GM18870 (cell line): Measurements from ENCODE around the gene ZNF521.
A peak's percentile ranks its signal among the peaks of the same experiment; 100 is the strongest.

Experiments used
- ATAC-seq: cut with Tn5 transposase; IDR thresholded peaks from one replicate; pipeline ENCODE4 v1.9.1; 2021; ENCODE audit warnings: moderate library complexity; ENCODE audit not compliant: unreplicated experiment

The ZNF521 gene

GRCh38 chr18:25351777-25352628 is at the start of gene ZNF521:
TSS of gene ZNF521 (minus strand) at chr18:25352166. CDS start at chr18:25350946, 1,220 bp downstream.
- no peak for ATAC-seq

DNA sequence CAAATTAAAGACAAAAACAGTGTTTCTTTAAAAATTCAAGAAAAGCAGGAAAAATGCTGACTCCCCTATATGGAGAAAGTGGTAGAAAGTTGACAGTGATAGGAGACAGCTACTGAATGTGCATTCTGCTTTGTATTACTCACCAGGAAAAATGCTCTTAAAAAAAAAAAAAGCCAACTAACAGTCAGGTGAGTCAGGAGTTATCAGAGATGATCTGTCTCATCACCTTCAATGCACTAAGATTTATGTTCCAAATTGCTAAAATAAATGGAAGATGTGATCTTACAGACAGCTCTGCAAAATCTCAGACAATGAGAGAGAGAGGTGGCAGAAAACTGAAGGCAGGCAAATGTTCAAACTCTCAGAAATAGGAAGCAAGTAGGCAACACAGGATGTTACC is 47.6 kb upstream of the ZNF521 start:
- ATAC-seq = no peak

- no peak for ATAC-seq
Measured at GRCh38 chr18:25392192-25392591, 40.2 kb upstream of the ZNF521 start.

- no peak for ATAC-seq
Measured at GRCh38 chr18:25373432-25374179, 21.6 kb upstream of the ZNF521 start.

DNA sequence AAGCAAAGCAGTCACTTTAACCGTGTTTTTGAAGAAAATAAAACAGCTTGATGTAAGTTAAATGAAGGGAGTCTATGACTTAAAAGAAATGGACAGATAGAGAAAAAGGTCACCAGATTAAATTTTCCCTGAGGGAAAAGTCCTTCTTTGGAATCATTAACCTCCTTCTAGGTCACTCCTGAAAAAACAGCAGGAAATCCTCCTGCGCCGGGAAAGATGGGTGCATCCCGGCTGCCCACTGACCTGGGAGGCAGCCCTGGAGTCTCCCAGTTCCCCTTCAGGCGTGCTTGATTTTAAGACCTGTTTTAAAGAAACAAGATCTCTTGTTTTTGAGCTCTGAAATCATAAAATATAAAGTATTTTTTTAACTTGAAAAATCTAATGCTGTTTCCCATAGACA is 18.4 kb upstream of the ZNF521 start:
- ATAC-seq = no peak

DNA sequence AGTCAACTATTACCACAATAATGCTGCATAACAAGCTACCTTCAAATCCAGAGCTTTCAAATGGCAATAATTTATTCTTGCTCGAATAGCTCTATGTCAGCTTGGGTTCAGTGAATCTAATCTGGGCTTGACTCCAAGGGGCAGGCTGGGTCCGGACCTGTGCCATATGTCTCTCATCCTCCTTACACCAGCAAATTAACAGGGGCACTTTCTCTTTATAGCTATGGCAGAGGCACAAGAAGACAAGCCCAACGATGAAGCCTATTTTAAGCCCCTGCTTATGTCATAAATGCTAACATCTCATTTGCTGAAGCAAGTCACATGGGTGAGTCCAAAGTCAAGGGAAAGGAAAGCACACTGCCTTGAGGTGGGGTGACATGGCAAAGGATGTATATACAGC is 13.3 kb upstream of the ZNF521 start:
- no peak for ATAC-seq

- no peak for ATAC-seq
Measured at GRCh38 chr18:25364732-25365131, 12.8 kb upstream of the ZNF521 start.

GRCh38 chr18:25360301-25360899 is 8.4 kb upstream of the ZNF521 start:
- ATAC-seq = no peak

GRCh38 chr18:25353080-25353479 is 1.1 kb upstream of the ZNF521 start:
- no peak for ATAC-seq

GRCh38 chr18:25352629-25353005 is 651 bp upstream of the ZNF521 start:
- no peak for ATAC-seq

GRCh38 chr18:25351280-25351775 is 638 bp downstream of the ZNF521 start:
- no peak for ATAC-seq

- ATAC-seq = peak; percentile 42
Measured at GRCh38 chr18:25350489-25351251, 1.3 kb downstream of the ZNF521 start.

GRCh38 chr18:25349926-25350487 is 2.0 kb downstream of the ZNF521 start:
- no peak for ATAC-seq

- ATAC-seq = no peak
Measured at GRCh38 chr18:25349131-25349925, 2.6 kb downstream of the ZNF521 start.

DNA sequence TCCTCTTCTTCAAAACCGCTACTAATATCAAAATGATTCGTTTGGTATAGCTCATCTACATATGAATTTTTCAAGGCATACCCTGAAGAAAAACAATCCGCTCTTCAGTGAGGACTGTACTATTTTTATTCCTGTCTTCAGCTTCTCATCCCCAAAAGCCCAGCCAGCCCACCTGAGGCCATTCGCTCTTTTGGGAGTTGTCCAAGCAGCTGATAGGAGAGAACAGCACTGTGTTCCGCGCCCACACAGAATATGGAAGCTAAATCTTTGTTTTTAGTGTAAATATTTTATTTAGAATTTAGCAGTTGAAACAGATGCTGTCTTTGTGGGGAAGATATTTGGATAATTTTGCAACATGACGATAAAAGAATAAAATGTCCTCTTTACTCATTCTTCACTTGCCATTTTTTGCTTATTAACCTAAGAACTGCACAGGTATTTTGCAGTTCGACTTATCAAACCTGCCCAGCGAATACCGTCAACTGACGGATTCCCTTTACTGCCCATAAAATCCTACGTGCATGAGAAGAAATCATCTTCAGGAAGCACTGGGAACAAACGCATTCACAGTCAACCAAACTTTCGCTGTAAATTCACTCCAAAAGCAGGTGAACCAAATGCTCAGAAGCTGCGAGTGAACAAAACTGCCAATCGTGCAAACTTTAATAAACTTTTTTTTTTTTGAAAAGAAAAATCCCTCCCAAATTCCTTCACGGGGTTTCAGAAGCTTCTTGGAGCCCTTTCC is 3.4 kb downstream of the ZNF521 start:
- no peak for ATAC-seq

- no peak for ATAC-seq
Measured at GRCh38 chr18:25346561-25346960, 5.4 kb downstream of the ZNF521 start.

DNA sequence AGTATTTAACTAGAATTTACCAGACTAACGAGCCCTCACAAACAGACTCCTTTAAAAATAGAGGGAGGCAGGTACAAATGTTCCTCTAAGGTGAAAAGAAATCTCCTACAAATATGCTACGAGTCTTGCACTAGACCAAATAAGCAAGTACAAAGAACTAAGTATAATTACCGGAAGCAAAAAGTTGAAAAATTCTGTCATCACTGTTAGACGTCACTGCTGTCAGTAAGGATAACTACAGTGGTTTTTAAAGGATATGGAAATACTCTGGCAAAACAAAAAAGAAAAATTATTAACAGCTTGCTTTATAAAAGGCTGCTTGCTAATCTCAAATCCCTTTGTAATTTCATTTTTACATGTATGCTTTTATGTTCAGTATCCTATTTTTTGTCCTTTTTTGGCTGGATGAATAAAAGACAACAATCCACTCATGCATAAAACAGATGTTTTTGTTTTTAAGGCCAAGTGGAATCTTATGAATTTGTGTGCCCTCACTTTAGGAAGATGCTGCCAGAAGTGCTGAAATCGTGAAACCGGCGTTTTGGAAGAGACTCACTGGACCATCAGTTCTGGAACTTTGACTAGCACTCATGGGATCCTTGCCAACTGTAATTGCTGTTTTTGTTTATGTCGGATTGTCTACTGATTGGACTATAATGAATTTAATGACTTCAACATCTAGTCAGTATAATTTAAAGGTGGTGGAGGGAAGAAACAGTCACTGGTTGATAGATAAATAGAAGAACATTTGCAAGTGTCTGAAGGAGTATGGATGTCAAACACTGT is 6.7 kb downstream of the ZNF521 start:
- ATAC-seq = no peak

DNA sequence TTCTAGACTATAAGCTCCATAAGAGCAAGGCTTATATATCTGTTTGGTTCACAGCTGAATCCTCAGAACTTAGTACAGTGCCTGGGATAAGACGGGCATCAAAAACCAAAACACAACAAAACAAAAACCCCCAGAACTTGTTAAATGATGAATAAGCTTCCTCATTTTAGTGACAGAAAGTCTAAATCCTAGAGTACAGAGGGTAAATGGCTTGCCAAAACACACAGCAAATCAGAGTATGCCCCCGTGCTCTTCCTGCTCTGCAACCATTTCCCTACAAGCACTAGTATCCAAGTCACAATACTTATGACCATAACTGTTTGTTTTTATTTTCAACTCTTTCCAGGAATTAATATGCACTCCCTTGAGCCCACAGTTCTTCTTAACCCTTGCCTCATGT is 10.1 kb downstream of the ZNF521 start:
- no peak for ATAC-seq
